Gastroesophageal sphincter (tissue), 4 donors: ENCODE data around the gene UPP1. TPM values are rescaled to one million over a fixed set of nuclear protein-coding genes. Genes with fewer than 3 reads are reported as not detected.

Source experiments
- ATAC-seq: fragments of 150-250 bp; one replicate; pipeline ENCODE4 v1.9.1; 2016; ENCODE audit warnings: mild to moderate bottlenecking, moderate library complexity
- H3K27ac ChIP-seq, 4 donors: fragments of 200-600 bp; sonication (generic) in 3 of 4; 1 replicate in 3 of 4; 2 replicates in 1 of 4; pipeline ENCODE4 v1.5.1; 2016 to 2019
- H3K27me3 ChIP-seq: fragments of 200-600 bp; sonication (generic); one replicate; pipeline ENCODE4 v1.5.1; 2019
- H3K36me3 ChIP-seq, 2 donors: fragments of 200-600 bp; sonication (generic); one replicate each; pipeline ENCODE4 v1.5.1; 2019; ENCODE audit warnings: control low read depth in 1 of 2
- H3K4me1 ChIP-seq, 3 donors: fragments of 200-600 bp; sonication (generic); 1 replicate in 2 of 3; 2 replicates in 1 of 3; pipeline ENCODE4 v1.5.1; 2016 to 2019; ENCODE audit warnings: control low read depth in 2 of 3
- H3K4me3 ChIP-seq, 2 donors: fragments of 200-600 bp; sonication (generic); one replicate each; pipeline ENCODE4 v1.5.1; 2019; ENCODE audit warnings: mild to moderate bottlenecking in 1 of 2, moderate library complexity in 1 of 2
- H3K9me3 ChIP-seq, 3 donors: fragments of 200-600 bp; sonication (generic); one replicate each; pipeline ENCODE4 v1.5.1; 2017 to 2019; ENCODE audit warnings: control low read depth in 2 of 3
- CTCF ChIP-seq, 4 experiments: fragments of 200-600 bp in 2 of 4; fragments of 450-650 bp in 2 of 4; sonication (generic) in 1 of 4; IDR thresholded peaks; one replicate each; pipeline ENCODE4 v1.5.1; 2017 to 2019; ENCODE audit warnings: antibody characterized with exemption in 4 of 4, mild to moderate bottlenecking in 2 of 4, moderate library complexity in 2 of 4
- EP300 ChIP-seq: sonication (generic); formaldehyde crosslinking; IDR thresholded peaks from one replicate; pipeline ENCODE4 v1.6.1; 2017; ENCODE audit warnings: antibody characterized with exemption, mild to moderate bottlenecking
- POLR2A ChIP-seq, 2 donors: fragments of 450-650 bp; IDR thresholded peaks; one replicate each; pipeline ENCODE4 v1.6.1; 2017; ENCODE audit warnings: antibody characterized with exemption in 2 of 2, mild to moderate bottlenecking in 2 of 2, moderate library complexity in 1 of 2
- POLR2AphosphoS5 ChIP-seq: sonication (generic); formaldehyde crosslinking; IDR thresholded peaks from one replicate; pipeline ENCODE4 v1.6.1; 2017; ENCODE audit warnings: antibody characterized with exemption
- WGBS, 2 donors: methylation state at CpG; one replicate each; pipeline ENCODE4 v1.1.5; 2018; ENCODE audit warnings: low coverage in 1 of 2; 5-methylcytosine and 5-hydroxymethylcytosine counted together
- total RNA-seq, 4 donors: library from RNA; depleted of rRNA; stranded (reverse); fragments of >200 nt; gene quantifications; one replicate each; pipeline ENCODE4 v1.1.0, GENCODE V29; 2016

Gene UPP1
- total RNA-seq, 4 donors from 2014 or later, result 6.1 to 27.6 (median 12.0) TPM

GRCh38 chr7:48108959-48109847 is 20.1 kb downstream of the UPP1 start:
- Histone ChIP-seq H3K9me3 (no peaks in the 10 kb centered on the region), H3K27ac (no peak overlapping the region), H3K36me3 (peaks cover 0 to 53% of the 10 kb centered on the region in 2 donors), H3K27me3 (no peaks in the 10 kb centered on the region), H3K4me1 (no peaks in the 10 kb centered on the region), H3K4me3 (no peak overlapping the region)
- no peak for ATAC-seq
- TF ChIP-seq POLR2A (IDR thresholded peaks at IDR 0.05) (no peak), EP300 (no peak), CTCF (IDR thresholded peaks at IDR 0.05) (no peak), POLR2AphosphoS5 (no peak)
- WGBS, 2 donors, result 59 to 67% methylated on average over 2 to 3 of the region's 5 CpGs

- Histone ChIP-seq H3K27ac (no peak overlapping the region), H3K4me1 (no peaks in the 10 kb centered on the region), H3K9me3 (no peaks in the 10 kb centered on the region), H3K36me3 (peaks cover 0 to 44% of the 10 kb centered on the region in 2 donors), H3K27me3 (no peaks in the 10 kb centered on the region), H3K4me3 (no peak overlapping the region)
- ATAC-seq, result peak; percentile 68
- TF ChIP-seq POLR2AphosphoS5 (no peak), POLR2A (IDR thresholded peaks at IDR 0.05) (no peak), EP300 (no peak), CTCF (IDR thresholded peaks at IDR 0.05) (peak; percentile 96 to 99 (median 97))
- 0 to 5% methylated on average over 5 to 8 of the region's 9 CpGs for WGBS, 2 donors
These were observed 21.0 kb downstream of the UPP1 start for GRCh38 chr7:48109848-48110663.

GRCh38 chr7:48110868-48111267 is 21.8 kb downstream of the UPP1 start:
- no peaks in the 10 kb centered on the region for H3K9me3 ChIP-seq
- no peak for ATAC-seq
- no peaks in the 10 kb centered on the region for H3K4me1 ChIP-seq
- TF ChIP-seq POLR2A (IDR thresholded peaks at IDR 0.05) (no peak), CTCF (IDR thresholded peaks at IDR 0.05) (no peak), EP300 (no peak), POLR2AphosphoS5 (no peak)
- WGBS, 2 donors, result 67 to 78% methylated on average over 2 of the region's 4 CpGs
- H3K36me3 ChIP-seq, result peaks cover 0 to 36% of the 10 kb centered on the region in 2 donors
- H3K27ac ChIP-seq, result no peak overlapping the region
- no peak overlapping the region for H3K4me3 ChIP-seq
- H3K27me3 ChIP-seq, result no peaks in the 10 kb centered on the region

- WGBS, 2 donors, result 87 to 88% methylated on average over 4 to 8 of the region's 8 CpGs
- no peaks in the 10 kb centered on the region for H3K27me3 ChIP-seq
- peaks cover 0 to 30% of the 10 kb centered on the region in 2 donors for H3K36me3 ChIP-seq
- H3K9me3 ChIP-seq, result no peaks in the 10 kb centered on the region
- H3K4me3 ChIP-seq, result no peak overlapping the region
- H3K27ac ChIP-seq, result no peak overlapping the region
- no peak for TF ChIP-seq EP300
- TF ChIP-seq CTCF (IDR thresholded peaks at IDR 0.05), result no peak
- no peak for TF ChIP-seq POLR2A (IDR thresholded peaks at IDR 0.05)
- TF ChIP-seq POLR2AphosphoS5, result no peak
- no peaks in the 10 kb centered on the region for H3K4me1 ChIP-seq
- ATAC-seq, result no peak
These were observed 22.5 kb downstream of the UPP1 start for GRCh38 chr7:48111596-48111995.
